Activated CD8-positive, alpha-beta T cell treated with anti-CD3 and anti-CD28 coated beads, Interleukin-2, amount 10 ng/mL, durations not matched to agents 7 days and 5 days (primary cell): ENCODE measurements around the gene MAP2K2. TPM values are rescaled to one million over a fixed set of nuclear protein-coding genes. Genes with fewer than 3 reads are reported as not detected.

Source experiments
- ATAC-seq: fragments of 150-1000 bp; cut with Tn5 transposase; one replicate; pipeline ENCODE4 v1.10.0; 2021; ENCODE audit warnings: moderate library complexity
- CTCF ChIA-PET: fragments of 350-600 bp; sonication (Branson Sonifier 250); formaldehyde crosslinking; loops from one replicate; lab custom pipeline; 2021; ENCODE audit warnings: antibody characterized with exemption; lab: Charles Lee
- POLR2A ChIA-PET: fragments of 350-600 bp; sonication (Branson Sonifier 250); formaldehyde crosslinking; loops from one replicate; lab custom pipeline; 2021; ENCODE audit warnings: antibody characterized with exemption; lab: Charles Lee
- DNase-seq: peaks from one replicate; pipeline ENCODE4 v3.0.0-alpha.2; 2020
- H3K27ac Mint-ChIP-seq: one replicate; pipeline ENCODE4 v1.8.0; 2021; ENCODE audit warnings: mild to moderate bottlenecking, mixed read lengths
- H3K27me3 Mint-ChIP-seq: one replicate; pipeline ENCODE4 v1.8.0; 2021; ENCODE audit warnings: low read depth, mixed read lengths
- H3K36me3 Mint-ChIP-seq: one replicate; pipeline ENCODE4 v1.8.0; 2021; ENCODE audit warnings: low read depth, mixed read lengths
- H3K4me1 Mint-ChIP-seq: one replicate; pipeline ENCODE4 v1.8.0; 2021; ENCODE audit warnings: low read depth, mixed read lengths
- H3K4me3 Mint-ChIP-seq: one replicate; pipeline ENCODE4 v1.8.0; 2021; ENCODE audit warnings: mild to moderate bottlenecking, mixed read lengths
- H3K9me3 Mint-ChIP-seq: one replicate; pipeline ENCODE4 v1.8.0; 2022; ENCODE audit warnings: mixed read lengths; ENCODE audit not compliant: insufficient read depth
- total RNA-seq, 2 experiments: library from RNA; stranded (reverse); gene quantifications; one replicate each; pipeline ENCODE4 v1.2.3, GENCODE V29; 2021

MAP2K2 gene
- total RNA-seq, 2 experiments from 2014 or later, result 218 to 234 TPM

DNA sequence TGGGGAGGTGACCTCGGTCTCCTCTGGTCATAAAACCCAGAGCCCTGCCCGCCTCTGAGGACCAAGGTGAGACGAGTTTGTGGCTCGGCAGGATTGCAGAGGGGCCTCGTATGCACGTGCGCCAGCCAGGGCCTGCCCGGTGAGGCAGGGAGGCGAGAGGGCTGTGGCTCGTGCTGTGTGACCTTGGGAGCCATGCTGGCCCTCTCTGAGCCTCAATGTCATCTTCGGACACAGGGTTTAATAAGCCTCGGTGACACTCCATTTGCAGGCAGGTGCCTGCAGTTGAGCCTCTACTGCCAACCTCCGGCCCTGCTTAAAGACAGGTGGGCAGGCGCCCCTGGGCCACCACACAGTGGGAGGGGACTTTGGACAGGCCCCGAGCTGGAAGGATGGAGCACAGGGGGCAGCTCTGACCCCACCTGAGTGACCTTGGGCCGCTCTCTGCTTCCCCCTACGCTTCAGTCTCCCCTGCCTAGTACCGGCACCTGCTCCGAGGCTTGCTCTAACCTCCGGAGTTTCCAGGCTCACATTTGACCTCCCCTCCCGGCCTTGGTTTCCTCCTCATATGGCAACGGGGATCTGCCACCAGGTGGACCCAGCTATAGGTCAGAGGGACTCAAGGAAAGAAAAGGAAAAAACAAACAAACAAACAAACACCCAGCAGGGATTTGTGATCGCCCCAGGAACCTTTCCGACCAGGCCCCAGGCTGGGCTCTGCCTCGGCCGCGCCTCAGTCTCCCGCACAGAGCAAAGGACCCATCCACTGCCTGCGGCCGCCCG is 60.4 kb downstream of the MAP2K2 start:
- Mint-ChIP-seq H3K27me3 (no peaks in the 10 kb centered on the region), H3K4me3 (peak overlapping the region; percentile 84), H3K4me1 (peaks cover 34% of the 10 kb centered on the region), H3K27ac (peak overlapping the region; percentile 86), H3K9me3 (no peaks in the 10 kb centered on the region), H3K36me3 (peaks cover 15% of the 10 kb centered on the region)
- ATAC-seq (no peak), DNase-seq (no peak)
- CTCF ChIA-PET, result interaction anchor here (1.5 kb wide), 1 partner anchor 76 kb away, joined by 5 read pairs; no protein-coding TSS in a partner anchor
- POLR2A ChIA-PET, result no interaction called here

- ChIA-PET CTCF (interaction anchor here (1.5 kb wide), 1 partner anchor 77 kb away, joined by 5 read pairs; no protein-coding TSS in a partner anchor), POLR2A (no interaction called here)
- DNase-seq (no peak), ATAC-seq (no peak)
- Mint-ChIP-seq H3K36me3 (peaks cover 16% of the 10 kb centered on the region), H3K9me3 (no peaks in the 10 kb centered on the region), H3K27me3 (no peaks in the 10 kb centered on the region), H3K4me3 (peak overlapping the region; percentile 84), H3K4me1 (peaks cover 29% of the 10 kb centered on the region), H3K27ac (peak overlapping the region; percentile 60)
Observed at GRCh38 chr19:4062419-4063368, 61.2 kb downstream of the MAP2K2 start.

GRCh38 chr19:4061683-4062418 is 62.1 kb downstream of the MAP2K2 start:
- Mint-ChIP-seq H3K27me3 (no peaks in the 10 kb centered on the region), H3K4me1 (peaks cover 32% of the 10 kb centered on the region), H3K27ac (no peak overlapping the region), H3K9me3 (no peaks in the 10 kb centered on the region), H3K4me3 (no peak overlapping the region), H3K36me3 (peaks cover 23% of the 10 kb centered on the region)
- POLR2A ChIA-PET, result no interaction called here
- CTCF ChIA-PET, result no interaction called here
- DNase-seq (no peak), ATAC-seq (no peak)

DNA sequence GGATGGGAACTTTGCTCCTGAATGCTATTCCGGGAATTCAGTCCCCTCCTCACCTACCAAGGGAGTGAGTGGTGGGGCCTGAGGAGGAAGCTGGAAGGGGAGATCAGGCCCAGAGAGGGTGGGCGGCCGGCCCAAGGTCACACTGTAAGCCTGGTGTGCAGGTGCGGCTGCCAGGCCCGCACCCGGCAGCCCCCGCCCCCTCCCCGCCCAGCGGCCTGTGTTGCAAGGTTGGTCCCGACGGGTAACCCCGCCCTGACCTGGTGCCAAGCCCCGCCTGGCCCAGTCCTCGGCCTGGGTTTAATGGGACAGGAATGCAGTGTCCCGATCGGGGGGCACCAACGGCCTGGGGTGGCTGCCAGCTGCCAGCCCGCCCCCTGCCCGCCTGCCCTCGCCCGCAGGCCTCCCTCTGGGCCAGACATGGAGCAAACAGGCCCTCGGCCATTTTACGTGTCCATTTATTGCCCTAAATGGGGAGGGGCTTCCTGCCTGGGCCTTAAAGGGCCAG is 62.7 kb downstream of the MAP2K2 start:
- ATAC-seq (no peak), DNase-seq (no peak)
- POLR2A ChIA-PET, result no interaction called here
- Mint-ChIP-seq H3K4me3 (peak overlapping the region; percentile 28), H3K27me3 (no peaks in the 10 kb centered on the region), H3K27ac (no peak overlapping the region), H3K4me1 (peaks cover 33% of the 10 kb centered on the region), H3K9me3 (no peaks in the 10 kb centered on the region), H3K36me3 (peaks cover 24% of the 10 kb centered on the region)
- CTCF ChIA-PET, result no interaction called here

DNA sequence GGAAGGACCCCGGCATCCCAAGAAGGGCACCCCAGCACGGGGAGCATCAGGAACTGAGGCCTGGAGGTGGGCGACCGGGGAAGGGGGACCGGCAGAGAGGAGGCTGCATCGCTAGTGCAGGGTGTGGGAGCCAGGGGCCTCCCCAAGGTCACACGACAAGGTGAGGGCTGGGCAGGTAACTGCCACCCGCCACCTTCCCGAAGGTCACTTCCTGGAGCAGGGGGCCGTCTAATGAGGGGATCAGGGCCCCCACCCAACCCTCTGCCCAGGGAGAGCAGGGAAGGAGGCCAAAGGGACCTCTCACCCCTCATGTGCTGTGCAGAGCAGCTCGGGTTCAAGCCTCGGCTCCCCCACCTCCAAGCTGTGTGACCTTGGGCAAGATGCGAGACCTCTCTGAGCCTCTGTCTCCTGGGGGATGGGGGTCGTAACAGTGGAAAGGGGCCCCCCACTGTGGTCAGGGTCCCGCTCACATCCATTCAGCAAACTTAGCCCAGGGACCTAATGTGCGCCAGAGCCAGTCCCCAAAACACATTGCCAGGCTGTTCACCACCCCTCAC is 63.2 kb downstream of the MAP2K2 start:
- Mint-ChIP-seq H3K4me3 (peak overlapping the region; percentile 58), H3K9me3 (no peaks in the 10 kb centered on the region), H3K27me3 (no peaks in the 10 kb centered on the region), H3K36me3 (peaks cover 29% of the 10 kb centered on the region), H3K27ac (peak overlapping the region; percentile 80), H3K4me1 (peaks cover 33% of the 10 kb centered on the region)
- DNase-seq, result no peak
- no peak for ATAC-seq
- ChIA-PET CTCF (interaction anchor here (1.8 kb wide), 1 partner anchor 79 kb away, joined by 4 read pairs; no protein-coding TSS in a partner anchor), POLR2A (no interaction called here)

DNA sequence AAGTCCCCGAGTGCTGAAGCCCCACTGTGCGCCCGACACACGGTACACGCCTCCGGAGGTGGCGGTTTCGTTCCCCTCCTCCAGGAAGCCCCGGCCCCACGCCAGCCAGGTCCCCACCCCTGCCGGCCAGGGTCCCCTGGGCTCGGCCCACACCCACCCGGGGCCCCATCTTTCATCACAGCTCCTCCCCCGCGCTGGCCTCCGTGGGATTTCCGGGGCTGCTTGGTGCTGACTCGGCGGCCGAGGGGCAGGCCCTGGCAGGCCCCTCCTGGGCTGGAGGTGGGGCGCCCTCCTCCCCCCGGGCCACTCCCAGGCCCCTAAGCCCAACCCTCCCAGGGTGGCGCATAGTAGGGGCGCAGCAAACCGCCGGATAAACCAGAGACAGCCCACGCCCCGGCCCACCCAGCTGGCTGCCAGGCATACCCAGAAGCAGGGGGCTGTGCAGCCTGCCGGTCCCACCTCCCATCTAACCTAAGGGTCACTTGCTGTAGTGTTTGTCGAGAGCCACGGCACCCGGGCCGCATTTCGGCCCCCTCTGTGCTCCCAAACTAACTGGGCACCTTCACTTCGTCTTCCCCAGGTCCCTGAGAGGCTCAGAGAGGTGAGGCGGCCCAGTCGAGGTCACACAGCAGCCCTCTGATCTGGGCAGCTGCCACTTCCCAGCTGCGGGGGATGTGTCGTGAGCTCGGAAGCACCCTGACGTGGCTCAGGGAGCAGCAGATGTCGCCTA is 63.9 kb downstream of the MAP2K2 start:
- Mint-ChIP-seq H3K4me3 (peak overlapping the region; percentile 58), H3K36me3 (peaks cover 35% of the 10 kb centered on the region), H3K9me3 (no peaks in the 10 kb centered on the region), H3K27ac (peak overlapping the region; percentile 80), H3K4me1 (peaks cover 33% of the 10 kb centered on the region), H3K27me3 (no peaks in the 10 kb centered on the region)
- DNase-seq (peak; percentile 61), ATAC-seq (peak; percentile 43)
- POLR2A ChIA-PET, result no interaction called here
- CTCF ChIA-PET, result interaction anchor here (1.8 kb wide), 1 partner anchor 80 kb away, joined by 4 read pairs; no protein-coding TSS in a partner anchor

- POLR2A ChIA-PET, result no interaction called here
- H3K9me3 Mint-ChIP-seq, result no peaks in the 10 kb centered on the region
- CTCF ChIA-PET, result interaction anchor here (1.8 kb wide), 1 partner anchor 80 kb away, joined by 4 read pairs; no protein-coding TSS in a partner anchor
- peaks cover 33% of the 10 kb centered on the region for H3K4me1 Mint-ChIP-seq
- H3K36me3 Mint-ChIP-seq, result peaks cover 40% of the 10 kb centered on the region
- DNase-seq (no peak), ATAC-seq (no peak)
- H3K27me3 Mint-ChIP-seq, result no peaks in the 10 kb centered on the region
- peak overlapping the region; percentile 34 for H3K27ac Mint-ChIP-seq
- peak overlapping the region; percentile 36 for H3K4me3 Mint-ChIP-seq
Observed at GRCh38 chr19:4059453-4059871, 64.5 kb downstream of the MAP2K2 start.

DNA sequence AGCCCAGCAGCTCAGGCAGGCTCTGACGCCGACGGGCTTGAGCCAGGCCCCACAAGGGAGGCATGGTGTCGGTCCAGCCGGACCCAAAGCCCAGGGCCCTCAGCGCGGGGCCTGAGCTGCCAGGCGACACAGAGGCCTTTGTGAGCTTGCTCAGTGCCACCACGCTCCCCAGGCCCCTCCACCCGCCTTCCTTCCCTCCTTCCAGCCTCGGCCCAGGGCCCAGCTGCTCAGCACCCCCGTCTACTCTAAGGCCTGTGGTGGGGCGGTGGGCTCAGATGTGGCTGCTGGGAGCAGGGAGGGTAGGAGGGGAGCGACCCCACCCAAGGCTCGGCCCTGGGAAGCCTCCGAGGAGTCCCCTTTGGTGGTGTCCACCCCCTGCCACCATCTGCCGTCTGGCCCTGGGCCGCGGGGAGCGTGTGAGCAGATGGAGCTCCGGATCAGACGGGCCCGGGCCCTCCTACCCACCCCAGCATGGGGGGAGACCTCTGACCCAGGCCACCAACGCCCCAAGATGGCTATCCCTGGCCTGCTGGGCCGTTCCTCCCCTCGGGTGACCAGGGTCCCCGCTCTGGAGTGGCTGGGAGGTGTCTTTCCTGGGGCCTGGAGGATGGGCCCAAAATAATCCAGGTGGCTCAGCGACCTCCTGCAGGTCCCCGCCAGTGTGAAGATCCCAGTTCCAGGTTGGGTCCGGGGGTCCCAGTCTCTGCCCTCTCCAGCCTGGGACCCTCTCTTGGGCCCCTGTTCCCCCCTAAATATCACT is 65.0 kb downstream of the MAP2K2 start:
- Mint-ChIP-seq H3K4me3 (peak overlapping the region; percentile 36), H3K27me3 (no peaks in the 10 kb centered on the region), H3K4me1 (peaks cover 33% of the 10 kb centered on the region), H3K36me3 (peaks cover 40% of the 10 kb centered on the region), H3K9me3 (no peaks in the 10 kb centered on the region), H3K27ac (peak overlapping the region; percentile 25)
- POLR2A ChIA-PET, result interaction anchor here (1.1 kb wide), 1 partner anchor 73 kb away, joined by 3 read pairs; no protein-coding TSS in a partner anchor
- no peak for DNase-seq
- no peak for ATAC-seq
- CTCF ChIA-PET, result interaction anchor here (1.0 to 1.8 kb wide), 3 partner anchors 79 to 81 kb away, joined by 3 to 4 read pairs (median 4); no protein-coding TSS in a partner anchor

GRCh38 chr19:4057931-4058692 is 65.8 kb downstream of the MAP2K2 start:
- peak overlapping the region; percentile 62 for H3K27ac Mint-ChIP-seq
- H3K4me3 Mint-ChIP-seq, result no peak overlapping the region
- H3K36me3 Mint-ChIP-seq, result peaks cover 44% of the 10 kb centered on the region
- CTCF ChIA-PET, result interaction anchor here (0.8 to 1.0 kb wide), 3 partner anchors 77 to 82 kb away, joined by 3 to 4 read pairs (median 3); no protein-coding TSS in a partner anchor
- H3K4me1 Mint-ChIP-seq, result peaks cover 33% of the 10 kb centered on the region
- POLR2A ChIA-PET, result interaction anchor here (1.0 to 1.1 kb wide), 2 partner anchors 51 to 72 kb away, joined by 3 read pairs; no protein-coding TSS in a partner anchor
- DNase-seq (no peak), ATAC-seq (no peak)
- H3K9me3 Mint-ChIP-seq, result no peaks in the 10 kb centered on the region
- no peaks in the 10 kb centered on the region for H3K27me3 Mint-ChIP-seq
